ENCODE results near the gene HDAC4. TPM values are rescaled to one million over a fixed set of nuclear protein-coding genes. Genes with fewer than 3 reads are reported as not detected.

The HDAC4 gene
- total and polyA plus RNA-seq, 9 donors: 7.0 to 74.0 (median 46.3) TPM

GRCh38 chr2:239421851-239422250 lies 21.0 kb upstream of the HDAC4 start:
- no peaks in the 10 kb centered on the region for H3K36me3 ChIP-seq
- intact Hi-C loops (cut with DNase I): no loop called here
- H3K9me3 ChIP-seq: no peaks in the 10 kb centered on the region
- H3K27me3 ChIP-seq: no peaks in the 10 kb centered on the region
- 74 to 86% (median 77%) methylated on average over 4 of the region's 4 CpGs for WGBS, 3 donors
- TF ChIP-seq CTCF (IDR thresholded peaks at IDR 0.05) (no peak), EP300 (IDR thresholded peaks at IDR 0.05) (no peak), POLR2A (IDR thresholded peaks at IDR 0.05) (no peak)
- DNase-seq: no peak
- H3K4me1 ChIP-seq (ENCODE audit: insufficient read depth): no peaks in the 10 kb centered on the region
- H3K4me3 ChIP-seq: no peak overlapping the region
- no peak overlapping the region for H3K27ac ChIP-seq

- Histone ChIP-seq H3K4me1 (ENCODE audit: insufficient read depth) (no peaks in the 10 kb centered on the region), H3K27me3 (no peaks in the 10 kb centered on the region), H3K9me3 (no peaks in the 10 kb centered on the region), H3K4me3 (no peak overlapping the region), H3K27ac (no peak overlapping the region), H3K36me3 (no peaks in the 10 kb centered on the region)
- no peak for TF ChIP-seq POLR2A (IDR thresholded peaks at IDR 0.05)
- TF ChIP-seq EP300 (IDR thresholded peaks at IDR 0.05): no peak
- TF ChIP-seq CTCF (IDR thresholded peaks at IDR 0.05): no peak
- 50 to 63% (median 55%) methylated on average over 12 of the region's 12 CpGs for WGBS, 3 donors
- intact Hi-C loops (cut with DNase I): no loop called here
- no peak for DNase-seq
Measured at GRCh38 chr2:239420082-239420481, 19.3 kb upstream of the HDAC4 start.

- no peak for DNase-seq
- TF ChIP-seq EP300 (IDR thresholded peaks at IDR 0.05) (no peak), CTCF (IDR thresholded peaks at IDR 0.05) (no peak), POLR2A (IDR thresholded peaks at IDR 0.05) (no peak)
- intact Hi-C loops (cut with DNase I): no loop called here
- Histone ChIP-seq H3K27me3 (no peaks in the 10 kb centered on the region), H3K4me1 (ENCODE audit: insufficient read depth) (no peaks in the 10 kb centered on the region), H3K9me3 (no peaks in the 10 kb centered on the region), H3K27ac (no peak overlapping the region), H3K4me3 (no peak overlapping the region), H3K36me3 (no peaks in the 10 kb centered on the region)
- WGBS, 3 donors: 74 to 81% (median 80%) methylated on average over 1 of the region's 1 CpG
Measured at GRCh38 chr2:239418918-239419317, 18.1 kb upstream of the HDAC4 start.

- no peaks in the 10 kb centered on the region for H3K36me3 ChIP-seq
- no peak for DNase-seq
- H3K27ac ChIP-seq: no peak overlapping the region
- intact Hi-C loops (cut with DNase I): no loop called here
- H3K4me3 ChIP-seq: no peak overlapping the region
- H3K27me3 ChIP-seq: no peaks in the 10 kb centered on the region
- H3K9me3 ChIP-seq: no peaks in the 10 kb centered on the region
- no peaks in the 10 kb centered on the region for H3K4me1 ChIP-seq (ENCODE audit: insufficient read depth)
- WGBS, 3 donors: 78 to 87% (median 81%) methylated on average over 11 of the region's 11 CpGs
- no peak for TF ChIP-seq EP300 (IDR thresholded peaks at IDR 0.05)
- TF ChIP-seq CTCF (IDR thresholded peaks at IDR 0.05): no peak
- no peak for TF ChIP-seq POLR2A (IDR thresholded peaks at IDR 0.05)
Measured at GRCh38 chr2:239412905-239413603, 12.2 kb upstream of the HDAC4 start.
